A673 (cell line): ENCODE results near the gene OXT.

Source experiments
- EZH2 ChIP-seq: fragments of 200-600 bp; sonication (generic); IDR thresholded peaks from 2 replicates; pipeline ENCODE4 v1.6.1; 2017; ENCODE audit warnings: borderline replicate concordance, low read depth, mild to moderate bottlenecking, mixed read lengths, antibody characterized with exemption, low read length; ENCODE audit not compliant: poor library complexity, severe bottlenecking
- TF ChIP-seq, protein P1 (sequence below): fragments of 300-800, 200-600 bp; sonication (generic); conservative IDR thresholded peaks from 2 replicates; pipeline ENCODE4 v1.5.1; 2017; ENCODE audit warnings: low read depth, mild to moderate bottlenecking, antibody characterized with exemption, low read length, moderate library complexity, mixed read lengths

DNA sequence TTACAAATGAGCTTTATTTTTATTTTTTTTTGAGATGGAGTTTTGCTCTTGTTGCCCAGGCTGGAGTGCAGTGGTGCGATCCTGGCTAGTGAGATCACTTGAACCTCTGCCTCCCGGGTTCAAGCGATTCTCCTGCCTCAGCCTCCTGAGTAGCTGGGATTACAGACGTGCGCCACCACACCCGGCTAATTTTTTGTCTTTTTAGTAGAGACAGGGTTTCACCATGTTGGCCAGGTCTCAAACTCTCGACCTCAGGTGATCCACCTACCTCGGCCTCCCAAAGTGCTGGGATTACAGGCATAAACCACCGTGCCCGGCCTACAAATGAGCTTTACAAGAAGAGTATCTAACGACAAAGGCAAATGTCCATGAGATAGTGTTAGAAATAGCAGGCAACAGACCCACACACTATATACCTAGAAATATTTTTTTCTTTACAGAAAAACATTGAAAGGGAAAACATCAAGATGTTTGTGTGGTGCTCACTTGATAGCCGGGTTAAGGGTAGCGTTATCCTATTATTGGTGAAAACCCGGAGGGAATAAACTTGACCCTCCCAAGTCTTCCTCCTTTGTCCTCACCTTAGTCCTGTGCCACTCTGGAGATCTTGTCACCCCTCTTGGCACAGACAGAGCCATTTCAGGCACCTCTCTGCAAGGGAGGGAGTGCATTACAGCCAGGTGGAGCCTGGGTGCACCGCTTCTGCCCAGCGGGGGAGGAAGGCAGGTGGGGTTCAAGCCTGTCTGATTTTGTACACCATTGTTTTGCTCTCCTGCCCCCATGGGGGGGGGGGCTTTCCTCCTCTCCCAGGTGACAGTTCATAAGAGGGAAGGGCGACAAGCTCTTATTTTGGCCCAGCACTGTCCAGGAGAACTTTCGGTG is 34.1 kb downstream of the OXT start:
- TF ChIP-seq, protein P1, sequence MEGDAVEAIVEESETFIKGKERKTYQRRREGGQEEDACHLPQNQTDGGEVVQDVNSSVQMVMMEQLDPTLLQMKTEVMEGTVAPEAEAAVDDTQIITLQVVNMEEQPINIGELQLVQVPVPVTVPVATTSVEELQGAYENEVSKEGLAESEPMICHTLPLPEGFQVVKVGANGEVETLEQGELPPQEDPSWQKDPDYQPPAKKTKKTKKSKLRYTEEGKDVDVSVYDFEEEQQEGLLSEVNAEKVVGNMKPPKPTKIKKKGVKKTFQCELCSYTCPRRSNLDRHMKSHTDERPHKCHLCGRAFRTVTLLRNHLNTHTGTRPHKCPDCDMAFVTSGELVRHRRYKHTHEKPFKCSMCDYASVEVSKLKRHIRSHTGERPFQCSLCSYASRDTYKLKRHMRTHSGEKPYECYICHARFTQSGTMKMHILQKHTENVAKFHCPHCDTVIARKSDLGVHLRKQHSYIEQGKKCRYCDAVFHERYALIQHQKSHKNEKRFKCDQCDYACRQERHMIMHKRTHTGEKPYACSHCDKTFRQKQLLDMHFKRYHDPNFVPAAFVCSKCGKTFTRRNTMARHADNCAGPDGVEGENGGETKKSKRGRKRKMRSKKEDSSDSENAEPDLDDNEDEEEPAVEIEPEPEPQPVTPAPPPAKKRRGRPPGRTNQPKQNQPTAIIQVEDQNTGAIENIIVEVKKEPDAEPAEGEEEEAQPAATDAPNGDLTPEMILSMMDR = no peak
- TF ChIP-seq EZH2 = no peak
